ENCODE results near the gene VCX2. TPM values are rescaled to one million over a fixed set of nuclear protein-coding genes. Genes with fewer than 3 reads are reported as not detected.
"Not testable (repeated sequence)": the region's sequence is repeated elsewhere in the genome, so short reads cannot be mapped to it uniquely, and the experiment has no call there.

VCX2 gene
- total RNA-seq (2014; rRNA removed; shearing (Covaris generic)): not detected in 2 replicates
- polyA plus RNA-seq (2014; cell fraction: nucleus; rRNA removed): not detected in 2 replicates

DNA sequence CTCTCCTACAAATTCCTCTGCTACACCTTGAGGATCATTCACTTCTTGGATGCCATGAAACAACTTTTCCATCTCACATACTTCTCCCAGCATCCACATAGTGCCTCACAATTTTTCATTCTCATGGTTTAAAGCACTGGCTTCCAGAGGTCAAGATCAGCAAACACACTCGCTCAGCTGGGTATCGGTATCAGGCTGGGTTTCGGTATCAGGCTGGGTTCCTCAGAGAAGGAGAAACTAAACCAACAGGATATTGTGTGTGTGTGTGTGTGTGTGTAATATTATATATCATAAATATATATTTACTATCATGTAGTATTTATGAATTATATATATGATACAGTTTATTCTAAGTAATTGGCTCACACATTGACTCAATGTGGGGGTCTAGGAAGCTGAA lies at the start of gene VCX2:
Gene VCX2 (minus strand): TSS at position 99 of the 400 bp plus-strand sequence. CDS start 624 bp downstream, outside the sequence.
- DNase-seq (ENCODE audit: extremely low read depth, low read depth): not testable (repeated sequence)

DNA sequence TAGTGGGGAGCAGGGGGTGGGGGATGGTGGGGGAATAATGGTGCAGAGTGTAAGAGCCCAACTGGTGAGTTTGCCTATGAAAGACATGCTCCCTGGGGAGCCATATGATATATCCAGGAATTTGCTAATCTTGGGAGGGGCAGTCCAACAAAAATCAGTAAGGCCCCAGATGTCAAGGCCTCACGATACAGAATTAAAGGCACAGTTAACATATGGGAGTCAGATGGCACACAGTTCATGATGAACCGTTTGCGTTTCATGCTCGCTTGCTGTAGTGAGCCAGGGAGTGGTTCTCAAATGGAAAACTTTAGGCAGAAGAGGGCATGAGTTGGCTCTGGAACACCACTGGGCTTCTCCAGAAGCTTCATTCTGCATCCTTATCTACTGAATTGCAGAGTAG lies 33.9 kb upstream of the VCX2 start:
- no peak for DNase-seq (ENCODE audit: extremely low read depth, low read depth)

DNA sequence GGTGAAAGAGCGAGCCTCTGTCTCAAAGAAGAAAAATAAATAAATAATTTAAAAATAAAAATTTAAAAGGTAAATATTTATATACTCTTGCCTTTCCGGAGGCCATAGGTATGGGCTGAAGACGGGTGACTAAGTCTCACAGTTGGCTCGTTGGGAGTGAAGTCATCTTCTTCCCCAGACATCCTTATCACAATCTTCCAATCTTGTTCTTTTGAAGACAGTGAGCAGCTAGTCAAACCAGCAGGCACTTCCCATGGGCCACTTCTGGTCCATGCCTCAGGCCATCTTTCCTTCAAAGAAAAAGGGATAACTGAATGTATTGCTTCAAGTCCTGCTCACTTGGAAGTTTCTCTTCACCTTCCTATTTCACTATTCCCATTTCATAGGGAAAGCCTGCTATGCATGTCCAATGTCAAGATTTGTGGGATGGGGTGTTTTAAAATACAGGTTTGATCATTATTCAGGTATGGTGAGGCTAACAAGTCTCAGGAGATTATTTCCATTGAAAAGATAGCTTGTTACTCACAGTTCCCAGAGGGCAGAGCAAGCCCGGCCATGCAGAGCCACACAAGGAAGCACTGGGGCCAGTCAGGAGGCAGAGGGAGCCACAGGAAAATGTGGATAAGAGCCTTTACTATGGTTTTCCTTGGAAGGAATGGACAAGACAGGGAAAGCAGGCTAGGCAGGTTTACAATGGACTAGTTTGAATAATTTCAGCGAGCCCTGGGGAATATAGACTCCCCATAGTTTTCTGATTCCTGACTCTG lies 33.3 kb upstream of the VCX2 start:
- DNase-seq (ENCODE audit: extremely low read depth, low read depth): no peak

DNA sequence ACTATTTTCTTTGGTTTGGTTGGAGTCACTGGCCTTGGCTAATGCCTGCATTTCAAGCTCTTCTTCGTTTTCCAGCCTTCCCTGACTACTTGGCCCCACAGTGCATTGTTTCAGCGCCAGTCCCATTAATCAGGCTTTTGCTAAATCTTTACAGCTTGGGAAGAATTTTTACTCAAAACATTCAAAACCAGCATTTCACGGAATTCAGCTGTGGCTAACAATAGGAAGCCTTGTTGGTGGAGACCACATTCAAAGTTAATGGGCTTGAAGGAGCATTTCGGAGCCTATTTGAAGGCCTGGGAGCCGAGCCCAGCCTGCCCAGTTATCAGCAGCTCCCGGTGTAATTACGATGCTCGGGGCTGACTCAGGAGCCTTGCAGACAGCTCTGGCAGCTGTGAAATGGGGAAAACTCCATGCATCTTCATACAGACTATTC lies 30.8 kb upstream of the VCX2 start:
- DNase-seq (ENCODE audit: extremely low read depth, low read depth): no peak

DNA sequence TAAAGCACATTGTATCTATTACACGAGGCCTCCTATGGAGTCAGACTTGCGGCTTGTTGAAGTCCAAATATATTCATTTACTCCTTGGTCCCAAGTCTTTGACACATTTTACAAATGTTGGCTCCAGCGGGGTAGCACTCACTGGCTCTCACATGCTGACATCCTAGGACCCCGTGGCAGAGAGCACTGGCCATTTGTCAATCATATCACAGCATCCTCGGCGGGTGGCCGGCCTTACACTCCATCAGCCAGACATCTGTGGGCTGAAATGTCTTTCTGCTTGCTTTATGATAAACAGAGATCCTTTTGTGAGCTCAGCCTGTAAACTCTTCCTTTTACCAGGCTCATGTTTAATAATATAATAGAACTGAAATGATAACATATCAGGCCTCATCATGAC lies 25.7 kb upstream of the VCX2 start:
- DNase-seq (ENCODE audit: extremely low read depth, low read depth): no peak

DNA sequence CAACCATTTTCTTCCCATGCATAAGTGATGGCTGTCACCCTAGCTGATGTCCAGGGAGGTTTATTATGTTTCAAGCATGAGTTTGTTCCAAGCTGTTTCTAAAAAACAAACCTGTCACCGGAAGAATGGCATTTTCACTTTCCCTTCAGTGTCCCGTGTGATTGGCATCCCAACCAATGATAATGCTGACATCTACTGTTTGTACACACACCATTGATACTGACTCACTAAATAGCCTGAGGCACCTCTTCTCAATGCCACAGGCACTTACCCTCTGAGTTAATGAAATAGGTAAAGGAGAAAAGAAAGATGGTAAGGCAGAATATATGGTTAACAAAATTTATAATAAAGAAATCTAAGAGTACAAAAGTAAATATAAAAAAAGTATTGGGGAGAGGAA lies 23.1 kb upstream of the VCX2 start:
- DNase-seq (ENCODE audit: extremely low read depth, low read depth): no peak

DNA sequence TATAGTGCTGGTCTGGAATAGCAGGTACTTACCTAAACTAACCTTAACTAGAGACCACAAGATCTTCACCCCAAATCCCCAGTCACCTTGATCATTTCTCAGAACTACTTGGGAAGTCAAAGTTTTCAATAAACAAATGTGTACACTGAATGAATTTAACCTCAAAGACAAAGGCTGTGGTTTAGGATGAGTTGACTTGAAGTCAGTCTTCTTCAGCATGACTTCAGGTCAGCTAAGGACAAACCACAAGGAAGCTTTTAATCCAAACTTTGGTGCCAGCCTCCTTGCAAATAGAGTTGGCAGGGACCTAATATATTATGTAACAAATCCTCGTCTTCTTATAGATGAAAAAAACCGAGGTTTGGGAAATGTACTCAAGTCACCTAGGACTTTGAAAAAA lies 21.2 kb upstream of the VCX2 start:
- no peak for DNase-seq (ENCODE audit: extremely low read depth, low read depth)

DNA sequence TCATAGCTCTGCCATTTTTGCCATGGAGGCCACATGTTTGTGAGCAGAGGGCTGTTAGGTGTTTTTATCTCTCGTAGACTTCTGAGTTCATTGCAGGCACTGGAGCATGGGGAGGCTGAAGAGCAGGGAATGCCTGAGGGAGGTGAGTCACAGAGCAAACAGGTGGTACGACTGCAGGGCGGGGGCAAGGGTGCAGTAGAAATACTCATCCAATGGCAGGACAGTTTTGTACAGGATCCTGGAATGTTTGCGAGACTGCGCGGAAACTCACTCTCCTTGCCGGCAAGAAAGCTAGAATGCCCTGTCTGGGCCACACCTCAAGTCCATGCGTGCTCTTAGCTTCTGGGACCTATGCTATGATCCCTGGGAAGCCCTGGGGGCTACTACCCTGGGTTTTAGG lies 20.0 kb upstream of the VCX2 start:
- DNase-seq (ENCODE audit: extremely low read depth, low read depth): peak; percentile 1

DNA sequence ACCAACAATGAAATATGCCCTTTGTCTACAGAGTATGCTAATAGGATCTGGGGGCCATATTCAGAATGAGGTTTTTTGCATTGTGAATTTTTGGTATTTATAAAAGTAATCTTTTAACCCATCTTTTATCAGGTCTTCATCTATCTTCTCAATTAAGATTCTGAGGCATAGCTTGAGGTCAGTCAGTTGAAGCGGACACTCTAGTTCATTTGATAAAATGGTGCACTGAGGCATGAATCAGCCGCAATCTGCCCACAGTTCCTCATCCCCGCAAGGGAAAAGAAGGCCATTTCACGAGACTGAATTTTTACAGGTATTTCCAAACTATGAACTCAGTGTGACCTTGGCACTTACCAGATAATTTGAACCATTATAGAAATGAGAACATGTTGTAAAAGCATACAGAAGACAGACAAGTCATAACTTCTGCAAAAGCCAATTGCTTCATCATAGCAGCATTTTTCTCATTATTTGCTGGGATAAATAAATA lies 19.3 kb upstream of the VCX2 start:
- no peak for DNase-seq (ENCODE audit: extremely low read depth, low read depth)

DNA sequence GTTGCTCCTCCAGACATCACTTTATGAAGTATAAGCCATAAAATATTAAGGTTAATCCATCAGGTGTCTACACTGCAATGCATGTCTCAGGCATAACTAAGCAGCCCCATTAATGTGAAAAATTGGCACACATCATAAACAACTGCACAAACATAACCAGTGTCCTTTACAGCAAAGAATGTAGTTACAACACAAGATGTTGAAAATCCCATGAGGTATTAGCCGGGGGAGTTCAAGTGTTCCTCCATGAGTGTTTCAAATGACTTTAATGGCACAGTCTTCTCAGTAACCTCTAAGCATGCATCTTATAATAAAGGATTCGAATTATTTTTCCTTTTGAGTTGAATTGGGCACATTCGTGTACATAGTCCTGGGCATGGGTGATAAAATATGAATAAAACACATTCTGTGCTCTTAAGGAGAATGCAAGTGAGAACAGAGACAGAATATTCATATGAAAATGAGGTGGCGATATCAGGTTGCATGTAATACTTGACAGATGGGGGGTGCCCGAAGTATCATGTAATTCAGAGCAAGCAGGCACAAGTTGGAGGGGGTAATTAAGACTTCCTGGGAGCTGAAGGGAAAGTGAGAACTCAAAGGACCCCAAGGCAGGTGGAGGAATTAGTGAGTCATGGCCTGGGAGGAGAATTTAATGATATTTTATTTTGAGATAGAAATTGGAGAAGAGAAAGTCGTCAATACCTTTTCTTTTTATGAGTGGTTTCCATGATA lies 18.2 kb upstream of the VCX2 start:
- no peak for DNase-seq (ENCODE audit: extremely low read depth, low read depth)

DNA sequence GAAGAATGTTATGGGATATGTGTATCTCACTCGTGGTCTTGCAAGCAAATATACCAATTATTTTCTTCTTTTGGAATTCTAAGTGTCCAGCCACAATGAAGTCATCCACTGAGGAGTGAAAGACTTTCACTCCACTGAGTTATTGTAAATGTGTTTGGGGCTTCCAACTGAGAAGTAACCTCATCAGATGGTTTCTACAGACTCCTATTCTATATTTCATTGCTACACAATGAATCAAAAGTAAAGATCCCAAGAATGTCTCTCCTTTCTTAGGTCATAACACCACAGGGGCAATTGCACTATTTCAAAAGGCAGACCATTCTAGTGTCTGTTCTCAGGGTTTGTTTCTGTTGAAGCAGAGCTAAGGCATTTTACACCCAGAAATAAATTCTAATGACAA lies 12.3 kb upstream of the VCX2 start:
- no peak for DNase-seq (ENCODE audit: extremely low read depth, low read depth)

DNA sequence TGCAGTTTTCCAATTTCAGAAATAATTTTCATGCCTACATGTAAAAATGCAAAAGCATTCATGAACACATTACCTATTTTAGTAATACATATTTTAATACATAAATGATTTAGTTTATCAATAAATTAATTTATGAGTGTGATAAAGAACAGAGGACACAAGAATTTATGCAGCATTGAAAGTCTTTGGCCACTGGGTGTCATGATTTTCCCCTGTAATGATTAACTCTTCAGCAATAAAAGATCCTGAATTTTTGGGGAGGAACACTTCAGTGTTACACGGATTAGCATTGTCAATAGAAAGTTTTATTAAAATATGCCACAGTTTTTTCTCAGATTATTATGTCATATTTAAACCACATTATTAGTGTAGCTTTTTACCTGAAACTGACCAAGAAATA lies 8.6 kb upstream of the VCX2 start:
- DNase-seq (ENCODE audit: extremely low read depth, low read depth): no peak

DNA sequence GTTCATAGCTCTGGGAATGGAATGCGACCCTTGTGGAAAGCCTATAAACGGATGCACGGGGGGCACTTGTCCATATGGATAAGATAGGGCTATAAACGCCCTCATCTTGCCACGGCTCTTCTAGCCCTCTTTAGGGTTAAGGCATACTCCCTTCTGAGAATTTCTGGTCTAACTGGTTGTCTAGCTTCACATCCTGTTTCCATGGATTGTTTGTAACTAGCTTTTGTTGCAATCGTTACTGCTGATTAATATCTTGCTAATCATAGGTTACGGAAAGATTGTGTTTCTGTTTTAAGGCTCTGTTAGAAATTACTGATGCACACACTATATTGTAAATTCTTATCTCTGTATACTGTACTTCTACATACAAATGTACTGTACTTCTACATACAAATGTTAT lies 17.1 kb downstream of the VCX2 start:
- not testable (repeated sequence) for DNase-seq (ENCODE audit: extremely low read depth, low read depth)

DNA sequence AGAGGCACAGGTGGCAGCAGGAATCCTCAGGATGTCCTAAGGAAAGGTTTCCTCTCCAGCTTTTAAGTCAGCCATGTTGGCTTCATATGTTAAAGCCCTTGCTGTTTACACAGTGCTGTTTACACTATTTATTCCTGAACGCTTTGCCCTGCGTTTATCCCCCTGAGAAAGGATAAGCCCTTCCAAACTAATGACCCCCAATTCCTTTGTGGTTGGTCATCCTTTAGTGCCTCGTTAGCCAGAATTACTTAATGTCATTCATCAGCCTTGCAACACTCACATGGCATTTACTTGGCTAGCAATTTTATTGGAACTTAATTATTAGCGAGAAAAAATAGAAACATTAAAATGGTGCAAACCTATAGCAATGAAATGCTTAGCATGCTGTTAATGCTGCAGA lies 23.8 kb downstream of the VCX2 start:
- no peak for DNase-seq (ENCODE audit: extremely low read depth, low read depth)

DNA sequence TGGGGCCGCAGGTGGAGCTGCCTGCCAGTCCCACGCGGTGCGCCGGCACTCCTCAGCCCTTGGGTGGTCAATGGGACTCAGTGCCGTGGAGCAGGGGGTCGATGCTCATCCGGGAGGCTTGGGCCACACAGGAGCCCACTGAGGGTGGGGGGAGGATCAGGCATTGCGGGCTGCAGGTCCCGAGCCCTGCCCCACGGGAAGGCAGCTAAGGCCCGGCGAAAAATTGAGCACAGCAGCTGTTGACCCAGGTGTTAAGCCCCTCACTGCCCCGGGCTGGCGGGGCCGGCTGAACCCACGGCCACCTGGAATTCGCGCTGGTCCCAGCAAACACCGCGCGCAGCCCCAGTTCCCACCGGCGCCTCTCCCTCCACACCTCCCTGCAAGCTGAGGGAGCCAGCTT lies 26.1 kb downstream of the VCX2 start:
- DNase-seq (ENCODE audit: extremely low read depth, low read depth): no peak

DNA sequence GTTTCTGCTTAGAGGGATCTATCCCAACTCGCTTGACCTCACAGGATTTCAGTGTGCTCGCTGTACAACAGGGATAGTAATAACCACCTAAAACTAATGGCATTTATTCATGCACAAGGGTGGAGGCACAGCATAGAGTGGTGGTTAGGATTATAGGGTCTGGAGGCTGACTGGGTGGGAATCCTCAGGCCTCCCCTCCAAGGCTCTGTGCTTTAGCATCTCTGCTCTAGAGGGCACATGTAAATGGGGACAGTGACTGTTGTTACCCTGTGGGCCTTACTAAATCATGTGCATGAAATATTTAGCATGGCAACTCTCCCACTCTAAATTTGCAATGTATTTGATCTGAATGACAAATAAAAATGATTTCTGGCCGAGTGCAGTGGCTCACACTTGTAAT lies 29.2 kb downstream of the VCX2 start:
- no peak for DNase-seq (ENCODE audit: extremely low read depth, low read depth)

DNA sequence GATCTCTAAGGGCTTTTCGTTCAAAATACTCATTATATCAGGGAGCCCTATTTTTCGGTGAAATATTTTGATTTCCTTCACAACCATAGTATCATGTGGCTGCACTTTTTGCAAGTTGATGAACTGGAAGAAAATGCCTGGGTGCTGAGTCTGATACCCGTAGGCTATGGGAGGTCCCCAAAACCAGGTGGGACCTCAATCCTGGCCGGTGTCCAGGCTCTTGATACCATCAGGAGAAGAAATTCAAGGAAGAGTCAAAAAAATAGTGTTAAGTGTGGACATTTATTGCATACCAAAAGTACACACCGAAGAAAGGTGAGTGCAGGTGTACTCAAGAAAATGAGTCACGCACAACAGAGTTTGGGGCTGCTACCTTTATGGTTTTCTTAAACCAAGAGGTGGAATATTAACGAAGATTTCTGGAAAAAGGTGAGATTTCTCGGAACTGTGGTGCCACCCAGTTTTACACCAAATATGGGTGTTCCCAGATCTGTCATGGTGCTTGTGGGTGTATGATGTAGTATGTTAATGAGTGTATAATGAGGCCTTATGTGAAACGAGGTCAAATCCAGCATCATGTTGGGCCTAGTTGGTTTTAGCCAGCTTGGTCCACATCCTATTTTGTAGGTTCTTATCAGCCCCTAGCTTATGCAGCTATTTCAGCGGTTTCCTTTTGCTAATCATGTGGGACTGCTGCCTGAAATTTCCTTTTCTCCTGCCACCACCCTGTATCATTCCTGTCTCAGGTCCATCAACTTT lies 29.9 kb downstream of the VCX2 start:
- no peak for DNase-seq (ENCODE audit: extremely low read depth, low read depth)

DNA sequence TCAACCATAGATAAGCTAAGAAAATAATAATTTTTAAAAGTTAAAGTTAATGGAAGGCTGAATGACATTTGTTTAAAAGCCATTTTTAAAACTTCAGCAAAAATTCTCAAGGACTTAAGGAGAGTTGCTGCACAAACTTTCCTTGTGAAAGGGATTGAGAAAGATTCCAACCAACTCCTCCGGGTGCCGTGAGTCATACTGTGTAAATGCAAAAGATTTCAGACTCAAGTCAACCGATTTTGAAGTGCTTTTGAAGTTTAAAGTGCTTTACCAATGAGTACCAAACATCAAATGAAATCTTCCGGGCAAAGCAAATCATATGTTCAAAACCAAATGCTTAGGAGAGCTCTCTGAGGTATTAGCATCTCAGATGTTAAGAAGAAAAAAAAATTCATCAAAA lies 31.4 kb downstream of the VCX2 start:
- no peak for DNase-seq (ENCODE audit: extremely low read depth, low read depth)

DNA sequence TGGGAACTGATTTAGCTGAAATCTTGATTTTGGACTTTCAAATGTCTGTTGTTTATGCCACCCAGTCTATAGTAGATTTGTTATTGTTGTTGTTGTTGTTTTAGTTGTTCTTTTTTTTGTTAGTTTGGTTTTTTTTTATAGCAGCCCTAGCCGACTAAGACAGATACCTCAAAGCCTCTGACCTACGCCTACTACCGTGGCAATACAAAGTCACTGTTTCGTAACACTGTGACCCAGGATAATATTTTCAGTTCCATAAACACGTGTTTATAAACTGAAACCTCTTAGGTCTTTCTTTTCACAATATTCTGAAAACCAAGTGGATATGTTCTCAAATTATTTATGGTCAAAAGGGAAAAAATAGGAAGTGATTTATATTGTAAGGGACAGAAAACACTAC lies 32.8 kb downstream of the VCX2 start:
- no peak for DNase-seq (ENCODE audit: extremely low read depth, low read depth)

DNA sequence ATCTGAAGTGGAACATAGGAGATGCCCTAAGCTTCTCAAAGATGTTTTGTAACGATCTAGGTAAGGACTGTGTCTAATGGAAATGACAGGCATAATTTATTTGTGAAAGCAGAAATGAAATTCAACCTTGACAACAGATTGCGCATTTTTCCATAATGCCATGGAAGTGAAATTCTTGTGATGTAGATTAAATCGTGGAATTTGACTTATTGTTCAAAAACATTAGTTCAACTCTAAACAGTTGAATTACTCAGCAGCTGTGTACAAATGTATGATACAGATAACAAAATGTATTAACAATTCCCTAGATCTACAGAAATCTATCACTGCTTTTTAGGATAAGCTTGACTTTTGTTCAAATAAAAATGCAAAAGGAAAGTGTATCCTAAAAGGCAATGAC lies 44.4 kb downstream of the VCX2 start:
- no peak for DNase-seq (ENCODE audit: extremely low read depth, low read depth)

DNA sequence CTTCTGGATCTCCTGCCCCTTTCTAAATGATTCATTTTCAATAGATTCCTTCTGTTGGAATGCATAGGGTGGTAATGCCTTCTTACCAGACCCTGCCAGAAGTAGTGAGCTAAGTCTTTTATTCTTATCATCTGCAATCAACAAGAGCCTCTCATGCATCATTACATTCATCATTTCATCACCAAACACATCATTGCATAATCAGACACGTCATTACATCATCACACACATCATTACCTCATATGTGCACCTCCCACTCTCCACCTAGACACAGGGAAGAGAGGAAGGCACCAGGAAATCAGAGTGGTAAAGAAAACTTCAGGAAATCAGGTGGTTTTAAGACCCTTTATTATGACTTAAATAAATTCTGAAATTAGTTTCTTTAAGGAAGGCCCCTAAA lies 45.0 kb downstream of the VCX2 start:
- DNase-seq (ENCODE audit: extremely low read depth, low read depth): no peak
